GM21390 (cell line): ENCODE measurements around the gene HINT2.
A peak's percentile ranks its signal among the peaks of the same experiment; 100 is the strongest.

Experiments used
- ATAC-seq: cut with Tn5 transposase; IDR thresholded peaks from one replicate; pipeline ENCODE4 v1.9.1; 2021; ENCODE audit not compliant: unreplicated experiment

The HINT2 gene

DNA sequence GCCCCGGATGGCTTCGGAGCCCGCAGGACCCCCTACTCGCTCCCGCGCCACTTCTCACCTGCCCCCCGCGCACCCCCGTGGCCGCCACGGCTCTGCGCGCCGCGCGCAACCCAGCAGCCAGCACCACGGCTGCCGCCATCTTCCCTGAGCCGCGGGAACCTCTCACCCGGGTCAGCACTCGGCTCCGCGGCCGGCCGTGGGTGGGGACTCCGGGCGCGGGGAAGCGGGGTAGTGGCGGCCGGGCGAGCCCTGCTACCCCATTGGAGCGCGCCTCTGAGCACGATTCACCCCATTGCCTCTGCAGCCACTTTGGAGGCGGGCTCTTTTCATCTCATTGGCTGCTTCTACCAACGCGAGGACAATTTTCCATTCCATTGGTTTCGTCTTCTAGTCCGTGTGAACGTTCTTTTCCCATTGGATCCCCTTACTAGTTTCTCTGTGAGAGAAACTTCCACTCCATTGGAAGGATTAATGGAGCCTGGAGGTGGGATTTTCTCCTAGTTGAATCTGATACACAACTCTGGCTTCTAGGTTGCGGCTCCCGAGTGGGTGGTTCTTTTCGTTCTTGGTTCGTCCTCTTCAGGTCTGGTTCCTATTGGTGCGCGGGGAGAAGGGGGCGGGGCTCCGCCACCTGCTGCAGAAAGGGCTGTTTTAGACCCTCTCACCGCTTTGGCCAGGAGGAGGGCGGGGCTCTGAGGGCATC, at the start of gene HINT2:
Gene HINT2, minus strand, starts transcription at position 202 of the 703 bp plus-strand sequence. Its CDS starts 63 bp downstream, at position 139.
- ATAC-seq, result peak; percentile 71

- no peak for ATAC-seq
Observed at GRCh38 chr9:35863583-35863982, 48.7 kb upstream of the HINT2 start.

DNA sequence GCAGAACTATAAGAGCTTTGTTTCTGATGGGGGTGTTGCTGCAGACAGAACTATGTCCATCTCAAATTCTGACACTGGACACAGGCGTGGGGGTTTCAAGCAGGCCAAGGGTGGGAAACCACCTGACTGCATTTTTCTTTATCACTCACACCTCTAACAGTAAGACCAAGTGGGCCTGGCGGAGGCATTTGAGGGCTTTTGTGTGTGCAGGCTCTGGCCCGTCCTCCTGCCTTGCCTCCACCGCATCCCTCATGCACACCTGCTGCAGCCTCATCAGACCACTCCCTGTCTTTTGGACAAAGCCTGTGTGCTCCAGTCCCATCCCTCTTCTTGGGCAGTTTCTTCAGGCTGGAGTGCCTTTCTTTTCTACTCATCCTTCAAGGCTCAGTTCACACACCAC, 47.5 kb upstream of the HINT2 start:
- no peak for ATAC-seq

DNA sequence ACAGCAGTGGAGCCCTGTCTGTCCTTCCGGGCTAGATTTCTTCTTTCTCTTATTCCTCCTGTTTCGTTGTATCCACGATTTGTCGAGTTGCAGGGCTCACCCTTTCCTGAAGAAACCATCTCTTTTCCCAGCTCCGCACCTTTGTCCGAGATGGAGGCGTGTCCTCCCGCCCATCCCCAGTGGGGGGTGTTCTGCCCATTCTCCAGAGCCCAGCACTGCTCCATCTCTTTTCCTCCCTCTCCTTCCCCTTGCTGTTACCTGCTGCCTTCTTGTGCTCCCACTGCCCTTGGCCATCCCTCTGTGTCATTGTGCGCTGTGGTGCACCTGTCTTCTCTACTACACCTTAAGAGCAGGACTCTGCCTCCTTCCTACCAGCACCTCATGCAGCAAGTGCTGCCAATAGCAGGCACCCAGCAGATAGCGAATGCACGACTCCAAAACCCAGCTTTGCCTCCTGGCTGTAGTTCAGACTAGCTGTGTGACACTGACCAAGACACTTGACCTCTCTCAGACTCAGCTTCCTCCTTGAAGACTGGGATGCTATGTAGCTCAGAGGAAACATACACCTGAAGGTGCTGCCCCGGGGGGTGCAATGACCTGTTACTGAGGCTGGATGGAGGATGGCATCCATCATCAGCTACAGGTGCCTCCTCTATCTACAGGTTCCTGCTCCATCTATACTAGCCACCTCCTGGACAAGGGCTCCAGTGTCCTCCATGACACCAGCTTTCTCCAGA, 46.5 kb upstream of the HINT2 start:
- ATAC-seq, result no peak

- no peak for ATAC-seq
Observed at GRCh38 chr9:35859990-35860339, 45.1 kb upstream of the HINT2 start.

DNA sequence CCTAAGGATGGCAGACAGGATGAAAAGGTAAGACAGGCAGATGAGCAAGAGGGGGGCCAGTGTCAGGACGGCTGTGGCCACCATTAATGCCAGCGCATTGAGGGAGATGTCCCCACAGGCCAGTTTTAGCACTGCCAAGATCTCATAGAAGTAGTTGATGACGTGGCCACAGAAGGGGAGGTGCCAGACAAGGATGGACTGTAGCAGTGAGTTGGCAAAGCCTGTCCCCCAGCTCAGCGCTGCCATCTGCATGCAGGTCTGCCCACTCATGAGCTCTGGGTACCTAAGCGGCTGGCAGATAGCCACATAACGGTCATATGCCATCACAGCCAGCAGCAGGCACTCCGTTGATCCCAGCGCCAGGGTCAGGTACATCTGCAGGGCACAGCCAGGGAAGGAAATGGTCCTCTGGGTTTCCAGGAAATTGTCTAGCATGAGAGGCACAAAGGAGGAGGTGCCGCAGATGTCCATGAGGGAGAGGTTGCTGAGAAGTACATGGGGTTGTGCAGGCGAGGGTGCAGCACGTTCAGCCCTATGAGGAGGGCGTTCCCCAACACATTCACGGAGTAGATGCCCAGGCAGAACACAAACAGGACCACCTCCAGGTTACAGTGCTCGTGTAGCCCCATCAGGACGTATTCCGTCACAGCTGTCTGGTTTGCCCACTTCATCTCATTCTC, 44.6 kb upstream of the HINT2 start:
- ATAC-seq, result no peak

- ATAC-seq, result no peak
Observed at GRCh38 chr9:35858458-35858857, 43.6 kb upstream of the HINT2 start.

DNA sequence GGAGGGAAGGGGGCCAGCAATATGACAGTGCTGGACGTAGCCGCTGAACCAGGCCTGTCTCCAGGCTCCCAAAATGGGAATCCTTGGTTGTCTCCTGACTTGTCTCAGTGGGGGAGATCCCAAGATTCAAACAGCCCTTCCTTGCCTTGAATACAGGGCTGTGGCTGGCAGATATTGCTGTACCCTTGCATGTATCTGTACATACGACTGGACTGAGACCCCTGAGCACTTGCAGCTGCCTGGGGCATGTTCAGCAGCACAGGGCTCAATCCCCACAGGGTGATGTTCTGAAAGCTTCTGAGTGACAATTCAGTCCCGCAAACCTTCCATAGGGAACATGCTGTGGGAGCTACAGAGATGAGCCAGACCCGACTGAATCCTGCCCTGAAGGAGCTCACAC, 42.0 kb upstream of the HINT2 start:
- ATAC-seq, result no peak

DNA sequence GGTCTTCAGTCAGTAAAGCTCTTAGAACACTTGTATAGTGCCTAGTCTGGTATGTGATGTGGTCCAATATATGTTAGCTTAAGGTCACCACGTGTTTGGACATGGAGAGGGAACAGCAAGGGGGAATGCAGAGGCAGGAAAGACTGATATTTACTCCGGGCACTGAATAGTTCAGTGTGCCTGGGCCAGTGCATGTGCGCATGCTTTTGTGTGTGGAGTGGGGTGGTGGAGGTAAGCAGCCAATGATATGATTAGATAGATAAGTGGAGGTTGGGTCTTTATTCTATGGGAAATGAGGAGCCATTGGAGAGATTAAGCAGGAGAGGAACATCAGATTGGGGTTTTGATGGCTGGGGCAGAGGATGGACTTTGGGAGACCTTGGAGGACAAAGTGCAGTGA, 41.4 kb upstream of the HINT2 start:
- no peak for ATAC-seq

DNA sequence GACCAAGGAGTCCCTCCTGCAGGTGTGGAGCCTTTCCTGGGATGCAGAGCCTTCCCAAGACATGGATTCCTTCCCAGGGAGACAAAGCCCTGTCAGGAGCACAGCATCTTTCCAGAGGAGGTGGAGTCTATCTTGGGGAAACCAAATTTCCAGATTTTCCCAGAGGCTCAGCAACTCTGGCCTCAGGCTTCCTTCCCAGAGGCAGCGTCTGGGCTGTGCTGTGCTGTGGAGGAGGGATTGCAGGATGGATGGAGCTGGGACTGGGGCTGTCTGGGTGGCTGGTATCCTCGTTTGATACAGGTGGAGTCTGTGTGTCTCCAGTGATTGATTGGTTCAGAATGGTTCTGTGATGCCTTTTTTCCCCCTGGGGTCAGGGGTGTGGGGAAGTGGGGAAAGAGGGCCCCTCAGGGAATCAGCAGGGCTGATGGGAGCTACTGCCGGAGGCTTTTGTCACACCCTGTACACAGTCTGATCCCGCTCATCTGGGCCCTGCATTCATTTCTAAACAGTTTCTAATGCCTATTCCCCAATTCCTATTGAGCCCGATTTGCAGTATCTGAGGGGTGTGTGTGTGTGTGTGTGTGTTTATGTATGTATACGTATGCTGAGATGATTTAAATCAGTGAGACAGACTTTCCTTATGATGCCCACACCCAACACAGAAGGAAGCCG, 39.4 kb upstream of the HINT2 start:
- ATAC-seq, result no peak

- ATAC-seq, result no peak
Observed at GRCh38 chr9:35852876-35853865, 38.3 kb upstream of the HINT2 start.

DNA sequence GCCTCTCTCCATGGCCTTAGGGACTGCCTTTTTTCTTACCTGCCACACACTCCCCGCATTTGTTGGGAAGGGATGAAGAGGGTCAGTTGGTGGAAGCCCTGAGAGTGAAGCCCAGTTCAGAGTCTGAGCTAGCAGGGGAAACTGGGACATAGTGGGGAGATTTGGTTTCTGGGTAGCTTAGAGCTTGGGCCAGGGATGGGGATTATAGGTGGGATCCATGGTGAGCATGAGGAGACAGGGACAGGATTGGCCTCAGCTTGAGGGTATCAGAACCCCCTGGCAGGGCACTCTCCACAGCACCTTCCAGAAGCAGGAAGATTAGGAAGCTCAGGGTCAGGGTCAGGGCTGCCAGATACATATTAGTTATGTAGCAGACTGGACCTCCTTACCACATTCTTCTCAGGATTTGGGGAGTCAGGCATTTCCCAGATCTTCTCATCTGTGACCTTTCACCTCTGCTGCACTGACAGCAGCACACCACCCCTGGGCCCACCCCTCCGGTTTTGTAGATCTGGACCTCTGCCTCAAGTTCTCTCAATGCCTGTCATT, 37.5 kb upstream of the HINT2 start:
- ATAC-seq, result no peak

- peak; percentile 87 for ATAC-seq
Observed at GRCh38 chr9:35847792-35848572, 33.1 kb upstream of the HINT2 start.

- no peak for ATAC-seq
Observed at GRCh38 chr9:35845824-35846771, 31.3 kb upstream of the HINT2 start.

GRCh38 chr9:35844628-35845270, 29.9 kb upstream of the HINT2 start:
- no peak for ATAC-seq

GRCh38 chr9:35842795-35843194, 28.0 kb upstream of the HINT2 start:
- peak; percentile 55 for ATAC-seq

GRCh38 chr9:35842020-35842745, 27.3 kb upstream of the HINT2 start:
- peak; percentile 5 for ATAC-seq
